Activated T-cell treated with anti-CD3 and anti-CD28 coated beads for 4 hours (primary cell): ENCODE measurements around the gene SMIM26.

ENCODE experiments used
- DNase-seq: peaks from one replicate; pipeline ENCODE4 v3.0.0-alpha.2; 2020

The SMIM26 gene

DNA sequence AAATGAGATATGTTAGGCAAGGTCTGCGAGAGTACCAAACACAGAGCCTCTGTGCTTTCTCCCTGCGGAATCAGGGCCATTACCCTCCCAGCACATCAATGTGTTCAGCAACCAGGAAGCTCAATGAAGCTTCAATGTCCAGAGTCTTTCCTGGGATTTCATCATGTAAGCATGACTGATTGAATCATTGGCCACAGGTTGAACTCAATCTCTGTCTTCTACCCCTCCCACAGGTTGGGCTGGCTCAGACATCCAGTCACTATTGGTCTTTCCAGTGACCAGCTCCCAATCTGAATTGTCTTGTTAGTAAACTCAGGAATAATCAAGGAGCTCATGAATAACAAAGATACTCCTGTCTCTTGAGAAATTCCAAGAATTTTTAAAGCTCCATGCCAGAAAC lies 17.9 kb downstream of the SMIM26 start:
- no peak for DNase-seq

DNA sequence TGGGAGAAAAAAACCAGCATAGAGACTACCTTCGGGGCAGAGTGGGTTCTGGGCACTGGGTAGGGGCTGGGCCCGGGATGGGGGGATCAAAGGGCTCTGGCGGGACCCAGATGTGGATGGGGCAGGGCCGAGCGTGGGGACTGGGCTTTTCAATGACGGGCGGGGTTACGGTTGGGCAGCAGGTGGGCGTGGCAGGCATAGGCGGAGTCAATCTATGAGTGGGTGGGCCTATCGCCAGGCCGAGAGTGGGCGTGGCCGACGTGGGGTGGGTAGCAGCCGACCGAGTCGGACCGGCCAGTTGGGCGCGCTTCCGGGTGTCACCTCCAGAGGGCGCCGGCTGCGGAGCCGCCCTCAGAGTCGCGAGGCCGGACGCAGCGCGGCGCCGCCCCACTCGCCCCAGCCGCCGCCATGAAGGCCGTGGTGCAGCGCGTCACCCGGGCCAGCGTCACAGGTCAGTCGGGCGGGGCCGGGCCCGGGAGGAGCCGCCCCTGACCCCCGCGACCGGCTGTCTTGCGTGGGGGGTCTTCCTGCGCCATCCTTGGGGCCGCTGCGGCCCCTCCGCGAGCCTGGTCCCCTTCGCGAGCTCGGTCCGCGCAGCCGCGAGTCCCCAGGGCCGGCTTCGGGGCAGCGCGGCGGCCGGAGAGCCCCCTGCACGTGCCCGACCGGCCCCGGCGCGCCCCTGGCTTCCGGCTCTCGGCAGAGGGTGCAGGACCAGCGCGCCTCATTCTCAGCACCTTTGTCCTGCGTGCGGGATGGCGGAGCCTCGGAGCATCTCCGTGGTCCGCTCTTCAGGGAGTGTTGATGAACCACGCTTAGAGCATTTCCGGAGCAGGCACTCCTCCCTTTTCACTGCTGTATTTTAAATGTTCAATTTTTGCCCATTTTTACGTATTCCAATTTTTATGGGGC lies 20.7 kb downstream of the SMIM26 start, which contains the start of gene DTD1:
TSS of gene DTD1 (plus strand) at position 390 of the 909 bp plus-strand sequence. CDS start at position 409, 19 bp downstream.
- peak; percentile 69 for DNase-seq

- no peak for DNase-seq
Measured at GRCh38 chr20:18588574-18588933, 21.3 kb downstream of the SMIM26 start.

GRCh38 chr20:18589941-18590674 lies 22.9 kb downstream of the SMIM26 start:
- DNase-seq, result no peak

DNA sequence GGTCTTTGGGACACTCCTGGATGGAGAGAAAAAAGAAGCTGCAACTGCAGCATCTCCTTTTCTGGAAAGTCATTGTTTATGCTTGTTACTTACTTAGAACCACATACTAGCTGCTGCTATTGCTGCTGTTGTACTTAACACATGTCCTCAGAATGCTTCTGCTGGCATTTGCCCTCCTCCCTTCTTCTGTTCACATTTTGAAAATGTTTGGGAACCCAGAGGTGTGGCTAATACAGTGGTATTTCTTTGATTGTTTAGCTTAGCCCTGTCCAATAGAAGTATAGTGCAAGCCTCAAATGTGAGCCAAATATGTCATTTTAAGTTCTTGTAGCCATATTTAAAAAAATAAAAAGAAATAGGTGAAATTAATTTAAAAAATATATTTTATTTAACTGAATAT lies 29.0 kb downstream of the SMIM26 start:
- DNase-seq, result no peak

- no peak for DNase-seq
Measured at GRCh38 chr20:18609741-18610140, 42.5 kb downstream of the SMIM26 start.

DNA sequence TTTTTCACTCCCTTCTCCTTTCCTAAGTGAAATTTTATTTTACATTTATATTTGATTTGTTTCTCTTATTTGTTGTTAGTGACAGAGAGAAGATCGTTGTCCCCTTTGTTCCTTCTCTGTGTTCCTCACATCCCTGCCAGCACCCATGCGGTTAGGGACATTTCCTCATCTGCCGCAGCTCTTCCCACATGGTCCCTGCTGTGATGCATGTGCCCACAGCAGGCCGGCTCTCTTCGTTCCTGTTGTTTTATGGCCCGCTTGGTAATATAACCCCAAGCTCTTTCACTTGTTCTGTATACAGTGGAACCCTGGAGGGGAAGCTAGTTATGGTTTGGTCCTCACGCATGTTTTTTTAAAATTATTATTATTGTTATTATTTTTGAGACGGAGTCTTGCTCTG lies 44.3 kb downstream of the SMIM26 start:
- no peak for DNase-seq

GRCh38 chr20:18613553-18613952 lies 46.3 kb downstream of the SMIM26 start:
- no peak for DNase-seq

GRCh38 chr20:18614244-18614643 lies 47.0 kb downstream of the SMIM26 start:
- DNase-seq, result no peak

- no peak for DNase-seq
Measured at GRCh38 chr20:18615020-18615650, 47.9 kb downstream of the SMIM26 start.
